RPMI7951 (cell line): ENCODE measurements around the gene SLC22A31. TPM values are rescaled to one million over a fixed set of nuclear protein-coding genes. Genes with fewer than 3 reads are reported as not detected.
"Not testable (repeated sequence)": the region's sequence is repeated elsewhere in the genome, so short reads cannot be mapped to it uniquely, and the experiment has no call there.

Source experiments
- DNase-seq: peaks from one replicate; pipeline ENCODE4 v3.0.0-alpha.2; 2012; ENCODE audit warnings: low read depth
- total RNA-seq: library from RNA; depleted of rRNA; stranded (reverse); fragments of >200 nt; shearing (Covaris generic); gene quantifications from 2 replicates; pipeline ENCODE4 v1.2.3, GENCODE V29; 2014

Gene SLC22A31
- total RNA-seq, 1 experiment from 2014 or later = 0.12 TPM

- DNase-seq = no peak
These were observed 6.6 kb downstream of the SLC22A31 start for GRCh38 chr16:89193576-89194293.

- no peak for DNase-seq
These were observed 7.3 kb downstream of the SLC22A31 start for GRCh38 chr16:89192956-89193575.

- peak; percentile 69 for DNase-seq
These were observed 8.0 kb downstream of the SLC22A31 start for GRCh38 chr16:89192186-89192955.

GRCh38 chr16:89191901-89192185 lies 8.5 kb downstream of the SLC22A31 start:
- no peak for DNase-seq

- DNase-seq = no peak
These were observed 9.1 kb downstream of the SLC22A31 start for GRCh38 chr16:89191033-89191900.

- DNase-seq = no peak
These were observed 10.0 kb downstream of the SLC22A31 start for GRCh38 chr16:89190150-89190958.

- DNase-seq = no peak
These were observed 10.8 kb downstream of the SLC22A31 start for GRCh38 chr16:89189358-89190025.

- not testable (repeated sequence) for DNase-seq
These were observed 11.6 kb downstream of the SLC22A31 start for GRCh38 chr16:89188471-89189357.

- DNase-seq = peak; percentile 35
These were observed 12.5 kb downstream of the SLC22A31 start for GRCh38 chr16:89187770-89188392.

GRCh38 chr16:89187032-89187769 lies 13.1 kb downstream of the SLC22A31 start:
- DNase-seq = peak; percentile 54

GRCh38 chr16:89186593-89187031 lies 13.7 kb downstream of the SLC22A31 start:
- not testable (repeated sequence) for DNase-seq

GRCh38 chr16:89185887-89186592 lies 14.3 kb downstream of the SLC22A31 start:
- DNase-seq = not testable (repeated sequence)

GRCh38 chr16:89184933-89185794 lies 15.2 kb downstream of the SLC22A31 start:
- DNase-seq = no peak

- DNase-seq = no peak
These were observed 15.7 kb downstream of the SLC22A31 start for GRCh38 chr16:89184677-89184932.

- no peak for DNase-seq
These were observed 16.2 kb downstream of the SLC22A31 start for GRCh38 chr16:89183975-89184676.

GRCh38 chr16:89183463-89183862 lies 16.9 kb downstream of the SLC22A31 start:
- no peak for DNase-seq
